PFSK-1 (cell line): ENCODE results near the gene UFL1. TPM values are rescaled to one million over a fixed set of nuclear protein-coding genes. Genes with fewer than 3 reads are reported as not detected.

ENCODE experiments used
- FOXP2 ChIP-seq: optimal IDR thresholded peaks from 2 replicates; pipeline ENCODE3; 2011; ENCODE audit warnings: borderline replicate concordance, control low read depth, inconsistent platforms; ENCODE audit not compliant: insufficient read depth; ENCODE audit errors: extremely low read length, extremely low read depth
- POLR2AphosphoS5 ChIP-seq: IDR thresholded peaks from 2 replicates; pipeline ENCODE4 v1.6.1; 2012; ENCODE audit warnings: low read depth, mild to moderate bottlenecking, control low read depth, low read length, moderate library complexity
- REST ChIP-seq, 2 experiments: IDR thresholded peaks; 2 replicates each; pipeline versions ENCODE4 v1.6.1 to v1.8.0; 2011 to 2012; ENCODE audit warnings: low read depth in 2 of 2, low read length in 2 of 2, control low read depth in 1 of 2, inconsistent platforms in 1 of 2, mild to moderate bottlenecking in 1 of 2, moderate library complexity in 1 of 2; ENCODE audit not compliant: insufficient read depth in 1 of 2
- SIN3A ChIP-seq: IDR thresholded peaks from 2 replicates; pipeline ENCODE4 v1.6.1; 2012; ENCODE audit warnings: mild to moderate bottlenecking, low read length, moderate library complexity, borderline replicate concordance; ENCODE audit not compliant: insufficient read depth
- TAF1 ChIP-seq: IDR thresholded peaks from 2 replicates; pipeline ENCODE4 v1.6.1; 2012; ENCODE audit warnings: low read length, control low read depth, borderline replicate concordance; ENCODE audit not compliant: insufficient read depth
- polyA plus RNA-seq: library from polyadenylated mRNA; unstranded; fragments of >200 nt; gene quantifications from one replicate; pipeline ENCODE4 v1.2.1, GENCODE V29; 2012; ENCODE audit warnings: low read depth, missing spikeins; ENCODE audit not compliant: insufficient read length

Gene UFL1
- polyA plus RNA-seq: 8.1 TPM

- TF ChIP-seq TAF1 (peak; percentile 93; the same call in 1 of the 2 replicates), REST (IDR thresholded peaks at IDR 0.05; ENCODE audit: insufficient read depth in 1 of 2, low read depth in 2 of 2, low read length in 2 of 2) (0 out of 4 replicates have a peak, but pooled peaks of 1 of the 2 experiments have one; percentile 46), SIN3A (0 out of 2 replicates have a peak, but pooled peaks have one; percentile 25), POLR2AphosphoS5 (peak; percentile 97), FOXP2 (peak; percentile 93)
Measured at GRCh38 chr6:96521644-96522464, at the start of gene UFL1. UFL1 (plus strand) TSS chr6:96521806; CDS start chr6:96521874, 68 bp downstream.

- TF ChIP-seq FOXP2: no peak
Measured at GRCh38 chr6:96478695-96479094, 42.9 kb upstream of the UFL1 start.

GRCh38 chr6:96491926-96492325 lies 29.7 kb upstream of the UFL1 start:
- TF ChIP-seq TAF1: no peak
- TF ChIP-seq POLR2AphosphoS5: no peak
- TF ChIP-seq FOXP2: no peak
- no peak for TF ChIP-seq REST (IDR thresholded peaks at IDR 0.05; ENCODE audit: insufficient read depth in 1 of 2, low read depth in 2 of 2, low read length in 2 of 2)
- TF ChIP-seq SIN3A: no peak

- no peak for TF ChIP-seq FOXP2
- no peak for TF ChIP-seq SIN3A
- TF ChIP-seq POLR2AphosphoS5: no peak
- no peak for TF ChIP-seq TAF1
- TF ChIP-seq REST (IDR thresholded peaks at IDR 0.05; ENCODE audit: insufficient read depth in 1 of 2, low read depth in 2 of 2, low read length in 2 of 2): no peak
Measured at GRCh38 chr6:96499781-96500180, 21.8 kb upstream of the UFL1 start.

- TF ChIP-seq SIN3A (no peak), TAF1 (no peak), POLR2AphosphoS5 (no peak), REST (IDR thresholded peaks at IDR 0.05; ENCODE audit: insufficient read depth in 1 of 2, low read depth in 2 of 2, low read length in 2 of 2) (no peak), FOXP2 (no peak)
Measured at GRCh38 chr6:96502915-96503314, 18.7 kb upstream of the UFL1 start.
